GM21526 (cell line): ENCODE data around the gene ITM2B.
A peak's percentile ranks its signal among the peaks of the same experiment; 100 is the strongest.

ENCODE experiments used
- ATAC-seq: cut with Tn5 transposase; IDR thresholded peaks from one replicate; pipeline ENCODE4 v1.9.1; 2021; ENCODE audit warnings: moderate library complexity; ENCODE audit not compliant: unreplicated experiment, low FRiP score

The ITM2B gene

DNA sequence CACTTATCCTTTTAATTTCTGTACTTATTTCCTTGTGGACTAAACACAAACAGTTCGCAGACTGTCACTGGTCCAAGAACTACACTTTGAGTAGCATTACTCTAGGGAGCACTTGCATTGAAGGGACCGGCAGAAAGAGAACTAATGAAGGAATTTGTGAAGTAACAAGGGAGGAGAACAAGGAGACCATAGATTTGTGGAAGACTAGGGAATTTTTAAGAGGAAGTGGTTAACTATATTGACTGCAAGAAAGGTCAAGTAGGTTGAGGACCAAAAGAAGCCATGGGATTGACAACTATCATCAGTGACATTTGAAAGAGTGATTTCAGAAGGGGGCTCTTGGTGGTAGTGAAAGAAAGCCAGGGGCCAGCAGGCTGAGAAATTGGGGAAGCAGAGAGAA is 66.6 kb downstream of the ITM2B start:
- ATAC-seq, result no peak

DNA sequence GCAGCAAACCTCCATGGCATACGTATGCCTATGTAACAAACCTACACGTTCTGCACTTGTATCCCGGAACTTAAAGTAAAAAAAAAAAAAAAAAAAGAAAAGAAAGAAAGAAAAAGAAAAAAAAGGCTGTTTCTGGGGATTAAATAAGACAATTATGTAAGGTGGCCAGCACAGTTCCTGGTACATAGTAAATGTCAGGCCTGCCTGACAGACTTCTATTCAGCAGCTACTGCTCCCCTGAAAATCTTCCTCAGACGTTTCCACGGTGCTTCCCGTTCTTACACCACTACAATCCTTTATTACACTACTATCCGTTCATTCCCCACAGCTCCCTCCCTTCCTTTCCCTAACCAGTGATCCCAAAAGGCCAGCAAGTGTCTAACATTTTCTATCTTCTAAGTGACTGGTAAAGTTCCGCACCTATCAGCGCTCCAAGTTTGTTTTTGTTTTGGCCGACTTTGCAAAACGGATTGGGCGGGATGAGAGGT is 69.9 kb downstream of the ITM2B start:
- no peak for ATAC-seq

DNA sequence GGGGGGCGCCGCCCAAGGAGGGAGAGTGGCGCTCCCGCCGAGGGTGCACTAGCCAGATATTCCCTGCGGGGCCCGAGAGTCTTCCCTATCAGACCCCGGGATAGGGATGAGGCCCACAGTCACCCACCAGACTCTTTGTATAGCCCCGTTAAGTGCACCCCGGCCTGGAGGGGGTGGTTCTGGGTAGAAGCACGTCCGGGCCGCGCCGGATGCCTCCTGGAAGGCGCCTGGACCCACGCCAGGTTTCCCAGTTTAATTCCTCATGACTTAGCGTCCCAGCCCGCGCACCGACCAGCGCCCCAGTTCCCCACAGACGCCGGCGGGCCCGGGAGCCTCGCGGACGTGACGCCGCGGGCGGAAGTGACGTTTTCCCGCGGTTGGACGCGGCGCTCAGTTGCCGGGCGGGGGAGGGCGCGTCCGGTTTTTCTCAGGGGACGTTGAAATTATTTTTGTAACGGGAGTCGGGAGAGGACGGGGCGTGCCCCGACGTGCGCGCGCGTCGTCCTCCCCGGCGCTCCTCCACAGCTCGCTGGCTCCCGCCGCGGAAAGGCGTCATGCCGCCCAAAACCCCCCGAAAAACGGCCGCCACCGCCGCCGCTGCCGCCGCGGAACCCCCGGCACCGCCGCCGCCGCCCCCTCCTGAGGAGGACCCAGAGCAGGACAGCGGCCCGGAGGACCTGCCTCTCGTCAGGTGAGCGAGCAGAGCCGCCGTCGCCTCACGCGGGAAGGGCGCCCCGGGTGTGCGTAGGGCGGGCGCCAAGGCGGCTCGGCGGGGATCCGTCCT is 70.5 kb downstream of the ITM2B start, which contains the start of gene RB1:
TSS of gene RB1 (plus strand) at position 393 of the 784 bp plus-strand sequence. CDS start at position 555, 162 bp downstream.
- ATAC-seq, result peak; percentile 73

DNA sequence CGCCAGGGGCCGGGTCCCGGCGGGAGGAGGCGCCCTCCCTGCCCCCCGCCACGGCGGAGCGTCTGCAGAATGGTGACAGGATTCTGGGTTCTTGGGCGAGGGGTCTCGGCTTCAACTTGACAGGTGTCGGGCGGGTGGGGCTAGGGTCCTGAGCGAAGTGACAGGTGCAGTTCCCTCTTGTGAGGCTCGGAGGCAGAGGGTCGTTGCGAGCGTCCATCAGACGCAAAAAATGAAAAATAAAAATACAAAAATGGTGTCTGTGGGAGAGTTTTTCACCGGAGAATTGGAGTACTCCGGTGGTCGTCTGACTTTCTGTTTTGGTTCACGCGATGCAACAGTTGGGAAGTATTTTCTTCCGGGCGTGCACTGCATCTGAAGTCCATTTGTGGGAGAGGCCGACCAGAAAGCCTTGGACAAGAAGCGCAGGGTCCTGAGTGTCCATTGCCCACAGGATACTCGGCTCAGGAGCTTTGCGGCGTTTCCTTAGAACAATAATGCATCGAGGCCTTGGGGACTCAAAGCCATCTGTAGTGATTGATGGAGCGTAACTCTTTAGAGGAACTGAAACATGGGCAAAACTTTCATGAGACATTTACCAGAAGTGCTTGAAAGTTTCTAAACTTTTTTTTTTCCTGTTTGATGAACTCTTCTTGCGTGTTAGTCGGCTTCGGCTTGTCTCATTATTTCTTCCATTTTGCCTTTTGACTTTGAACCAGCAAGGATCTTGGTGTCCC is 71.3 kb downstream of the ITM2B start:
- ATAC-seq, result peak; percentile 78

DNA sequence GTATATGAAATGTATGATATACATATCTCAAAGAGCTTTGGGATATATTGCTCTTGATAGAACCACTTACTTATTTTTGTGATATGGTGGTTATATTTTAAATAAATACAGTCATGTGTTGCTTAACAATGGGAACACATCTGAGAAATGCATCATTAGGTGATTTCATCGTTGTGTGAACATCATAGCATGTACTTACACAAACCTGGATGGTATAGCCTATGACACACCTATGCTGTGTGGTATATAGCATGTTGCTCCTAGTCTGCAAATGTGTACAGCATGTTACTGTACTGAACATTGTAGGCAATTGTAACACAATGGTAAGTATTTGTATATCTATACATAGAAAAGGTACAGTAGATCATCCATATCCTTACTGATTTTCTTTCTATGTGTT is 78.2 kb downstream of the ITM2B start:
- ATAC-seq, result no peak

DNA sequence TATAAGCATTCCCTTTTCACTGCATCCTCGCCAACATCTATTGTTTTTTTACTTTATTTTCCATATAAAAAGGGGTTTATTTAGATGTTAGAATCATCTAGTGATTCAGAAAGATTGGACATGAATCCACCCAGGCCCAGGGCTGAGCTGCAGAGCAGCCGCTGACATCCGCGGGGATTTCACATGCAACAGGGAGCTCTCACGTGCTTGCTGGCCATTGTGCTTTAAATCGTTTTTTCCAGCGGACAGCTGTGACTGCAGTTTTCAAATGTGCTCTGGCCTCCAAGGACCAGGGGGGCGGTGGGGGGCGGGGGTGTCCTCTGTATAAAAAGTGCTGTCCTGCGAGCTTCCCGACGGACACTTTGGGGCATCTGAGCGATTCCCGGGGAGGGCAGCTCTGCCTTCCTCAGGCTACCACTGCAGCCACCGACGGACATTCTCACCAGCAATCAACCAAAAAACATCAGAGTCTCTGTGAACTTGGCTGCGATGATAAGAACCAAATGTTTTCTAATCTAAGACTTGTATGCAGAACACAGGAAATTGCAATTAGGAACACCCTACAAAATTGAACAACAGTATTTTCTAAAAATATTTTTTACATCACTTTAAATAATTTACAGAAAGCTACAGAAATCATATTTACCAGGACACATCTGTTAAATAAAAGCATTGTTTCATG is 83.1 kb downstream of the ITM2B start:
- ATAC-seq, result no peak

DNA sequence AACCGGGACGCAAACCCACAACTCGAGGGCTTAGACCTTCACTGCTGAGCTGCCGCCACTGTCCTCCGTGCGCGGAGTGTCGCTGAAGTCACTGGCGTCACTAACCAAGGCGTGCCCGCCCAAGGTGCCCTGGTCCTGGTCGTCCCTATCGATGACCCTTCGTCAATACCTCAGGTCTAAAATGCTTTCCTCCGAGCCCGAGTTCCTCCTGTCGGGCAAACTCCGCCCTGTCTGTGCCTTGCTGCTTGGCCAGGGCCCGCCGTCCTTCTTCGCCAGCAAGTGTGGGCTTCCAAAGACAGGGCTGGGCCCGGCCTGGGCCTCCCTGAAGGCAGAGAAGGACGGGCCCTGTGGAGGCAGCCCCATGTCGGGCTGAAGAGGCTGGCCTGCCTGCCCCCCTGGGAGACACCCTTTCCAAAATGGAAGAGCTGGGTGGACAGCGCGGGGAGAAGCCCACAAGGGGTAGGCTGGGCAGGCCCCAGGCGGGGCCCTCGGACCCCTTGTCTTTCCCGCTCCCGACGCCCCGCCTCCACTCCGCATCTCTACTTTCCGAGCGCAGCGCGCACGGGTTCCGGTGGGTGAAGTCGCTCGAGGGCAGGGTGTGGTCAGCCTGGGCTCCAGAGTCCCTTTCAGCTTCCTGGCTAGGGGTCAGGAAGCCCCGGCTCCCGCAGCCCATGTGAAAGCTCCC is 84.0 kb downstream of the ITM2B start:
- no peak for ATAC-seq

DNA sequence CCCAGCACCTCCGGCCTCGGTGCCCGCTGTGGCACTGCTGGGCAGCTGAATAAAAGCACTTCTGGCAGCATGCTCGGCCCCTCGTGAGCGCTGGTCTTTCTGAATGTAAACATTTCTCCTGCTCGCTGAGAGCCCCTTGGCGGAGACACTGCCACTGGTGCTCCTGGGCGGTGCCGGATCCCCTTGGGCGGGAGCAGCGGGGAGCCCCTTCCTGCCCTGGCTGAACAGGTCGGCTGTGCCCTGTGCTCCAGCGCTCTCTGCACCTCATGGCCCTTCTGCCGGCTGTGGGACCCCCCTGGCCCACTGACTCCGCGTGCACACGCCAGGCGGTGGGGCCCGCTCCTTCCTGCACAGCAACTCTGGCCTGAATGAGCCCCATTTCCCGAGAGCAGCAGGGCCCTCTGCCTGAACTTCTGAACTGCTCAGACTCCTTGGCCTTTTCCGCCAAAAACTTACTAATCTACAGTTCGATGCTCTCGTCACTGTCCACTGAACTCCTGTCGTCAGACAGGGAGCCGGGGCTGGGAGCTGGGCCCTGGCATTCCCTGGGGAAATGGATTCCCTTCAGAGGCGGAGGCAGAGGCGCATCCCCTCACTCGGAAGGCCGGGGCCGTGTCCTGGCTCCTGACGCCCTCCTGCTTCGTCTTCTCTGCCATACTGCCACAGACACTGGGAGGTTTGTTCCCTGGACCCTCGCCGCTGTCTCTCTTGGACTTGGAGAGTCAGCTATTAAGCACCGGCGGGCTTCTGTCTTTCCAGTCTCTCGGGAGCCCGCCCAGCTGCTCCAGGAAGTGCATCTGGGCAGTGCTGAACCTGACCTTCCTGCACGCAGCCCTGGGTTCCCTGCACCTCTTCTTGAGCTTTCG is 84.7 kb downstream of the ITM2B start:
- no peak for ATAC-seq

DNA sequence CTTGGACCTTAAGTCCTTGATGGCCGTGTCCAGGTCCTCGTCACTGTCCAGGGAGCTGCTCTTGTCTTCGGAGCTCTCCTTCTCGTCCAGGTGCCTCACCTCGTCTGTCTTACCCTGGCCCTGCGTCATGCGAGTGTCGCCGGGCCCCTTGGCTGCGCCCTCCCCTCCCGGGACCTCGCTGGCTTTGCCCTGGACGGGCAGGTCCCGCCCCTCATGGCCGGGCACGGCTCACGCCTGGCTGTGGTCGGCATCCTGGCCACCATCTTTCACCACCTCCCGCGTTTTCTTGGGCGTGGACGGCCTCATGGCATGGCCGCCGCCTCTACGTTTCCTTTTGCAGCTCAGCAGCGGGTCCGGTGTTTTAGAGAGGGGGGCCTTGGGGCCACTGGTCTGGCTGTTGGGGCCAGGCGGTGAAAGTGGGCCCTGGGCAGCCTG is 85.4 kb downstream of the ITM2B start:
- no peak for ATAC-seq

DNA sequence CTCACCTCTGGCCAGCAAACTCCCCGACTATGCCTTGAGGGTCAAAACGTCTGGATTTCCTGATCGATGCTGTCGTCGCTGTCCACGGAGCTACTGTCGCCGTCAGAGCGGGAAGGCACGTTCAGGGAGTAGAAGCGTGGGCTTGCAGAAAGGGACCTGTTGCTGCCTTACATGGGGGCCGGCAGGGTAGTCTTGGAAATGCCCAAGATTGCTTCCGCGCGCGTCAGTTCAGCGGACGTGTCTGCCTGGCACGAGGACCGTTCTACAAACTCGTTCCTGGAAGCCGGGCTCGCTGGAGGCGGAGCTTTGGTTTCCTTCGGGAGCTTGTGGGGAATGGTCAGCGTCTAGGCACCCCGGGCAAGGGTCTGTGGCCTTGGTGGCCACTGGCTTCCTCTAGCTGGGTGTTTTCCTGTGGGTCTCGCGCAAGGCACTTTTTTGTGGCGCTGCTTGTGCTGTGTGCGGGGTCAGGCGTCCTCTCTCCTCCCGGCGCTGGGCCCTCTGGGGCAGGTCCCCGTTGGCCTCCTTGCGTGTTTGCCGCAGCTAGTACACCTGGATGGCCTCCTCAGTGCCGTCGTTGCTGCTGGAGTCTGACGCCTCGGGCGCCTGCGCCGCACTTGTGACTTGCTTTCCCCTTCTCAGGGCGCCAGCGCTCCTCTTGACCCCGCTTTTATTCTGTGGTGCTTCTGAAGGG is 86.0 kb downstream of the ITM2B start:
- ATAC-seq, result no peak
